WERI-Rb-1 (cell line): Measurements from ENCODE around the gene MMP23B.

Experiments
- DNase-seq: peaks from one replicate; pipeline ENCODE4 v3.0.0-alpha.2; 2020
- H3K27ac ChIP-seq: fragments of 250-450 bp; sonication (Bioruptor Pico); 2 replicates; pipeline ENCODE4 v1.5.1; 2020; ENCODE audit warnings: mild to moderate bottlenecking, moderate library complexity
- H3K27me3 ChIP-seq: fragments of 250-450 bp; sonication (Bioruptor Pico); 2 replicates; pipeline ENCODE4 v1.5.1; 2021; ENCODE audit warnings: mild to moderate bottlenecking, low read depth, moderate library complexity; ENCODE audit not compliant: insufficient read depth, severe bottlenecking
- H3K36me3 ChIP-seq: fragments of 250-450 bp; sonication (Bioruptor Pico); 2 replicates; pipeline ENCODE4 v1.5.1; 2020; ENCODE audit warnings: mild to moderate bottlenecking, moderate library complexity
- H3K4me3 ChIP-seq: 2 replicates; pipeline ENCODE4 v1.5.1; 2011; ENCODE audit warnings: low read depth, mild to moderate bottlenecking, control low read depth, low read length
- H3K9me3 ChIP-seq: fragments of 250-450 bp; sonication (Bioruptor Pico); 2 replicates; pipeline ENCODE4 v1.5.1; 2021; ENCODE audit warnings: mild to moderate bottlenecking, moderate library complexity; ENCODE audit not compliant: severe bottlenecking
- CTCF ChIP-seq: IDR thresholded peaks from 2 replicates; pipeline ENCODE4 v1.5.1; 2011; ENCODE audit warnings: low read depth, mild to moderate bottlenecking, control low read depth, inconsistent platforms, low read length

The MMP23B gene

GRCh38 chr1:1602968-1603506 is 28.9 kb upstream of the MMP23B start:
- Histone ChIP-seq H3K27me3 (no peaks in the 10 kb centered on the region), H3K4me3 (no peak overlapping the region), H3K27ac (no peak overlapping the region), H3K9me3 (no peaks in the 10 kb centered on the region), H3K36me3 (no peaks in the 10 kb centered on the region)
- peak; percentile 22 for DNase-seq
- no peak for TF ChIP-seq CTCF

GRCh38 chr1:1603671-1604373 is 28.2 kb upstream of the MMP23B start:
- Histone ChIP-seq H3K36me3 (no peaks in the 10 kb centered on the region), H3K27me3 (no peaks in the 10 kb centered on the region), H3K27ac (no peak overlapping the region), H3K4me3 (no peak overlapping the region), H3K9me3 (no peaks in the 10 kb centered on the region)
- no peak for DNase-seq
- no peak for TF ChIP-seq CTCF

- DNase-seq = no peak
- no peaks in the 10 kb centered on the region for H3K27me3 ChIP-seq
- TF ChIP-seq CTCF = no peak
- H3K4me3 ChIP-seq = no peak overlapping the region
- H3K36me3 ChIP-seq = no peaks in the 10 kb centered on the region
- no peaks in the 10 kb centered on the region for H3K9me3 ChIP-seq
- no peak overlapping the region for H3K27ac ChIP-seq
Measured at GRCh38 chr1:1604374-1605033, 27.5 kb upstream of the MMP23B start.

GRCh38 chr1:1605034-1605591 is 26.9 kb upstream of the MMP23B start:
- no peak for TF ChIP-seq CTCF
- Histone ChIP-seq H3K27me3 (no peaks in the 10 kb centered on the region), H3K27ac (no peak overlapping the region), H3K4me3 (no peak overlapping the region), H3K36me3 (no peaks in the 10 kb centered on the region), H3K9me3 (no peaks in the 10 kb centered on the region)
- DNase-seq = no peak

- Histone ChIP-seq H3K4me3 (no peak overlapping the region), H3K36me3 (no peaks in the 10 kb centered on the region), H3K9me3 (no peaks in the 10 kb centered on the region), H3K27me3 (no peaks in the 10 kb centered on the region), H3K27ac (no peak overlapping the region)
- TF ChIP-seq CTCF = no peak
- DNase-seq = no peak
Measured at GRCh38 chr1:1605724-1606123, 26.2 kb upstream of the MMP23B start.
